Measurements from ENCODE around the gene SLIT3.
"Not testable (repeated sequence)": the region's sequence is repeated elsewhere in the genome, so short reads cannot be mapped to it uniquely, and the experiment has no call there.

The SLIT3 gene

GRCh38 chr5:169112016-169112415 is 188.9 kb downstream of the SLIT3 start:
- DNase-seq (ENCODE audit: low spot score): no peak

GRCh38 chr5:169106911-169107706 is 193.8 kb downstream of the SLIT3 start:
- FAIRE-seq: no peak
- no peak for DNase-seq (ENCODE audit: low spot score)

More at GRCh38 chr5:169112016-169112415, 188.9 kb downstream of the SLIT3 start:
- no peak for FAIRE-seq

GRCh38 chr5:169105582-169105981 is 195.4 kb downstream of the SLIT3 start:
- DNase-seq (ENCODE audit: low spot score); FAIRE-seq: not testable (repeated sequence)

GRCh38 chr5:169104937-169105494 is 195.9 kb downstream of the SLIT3 start:
- DNase-seq (ENCODE audit: low spot score) (no peak), FAIRE-seq (no peak)

GRCh38 chr5:169103586-169104181 is 197.3 kb downstream of the SLIT3 start:
- DNase-seq (ENCODE audit: low spot score) (no peak), FAIRE-seq (no peak)

GRCh38 chr5:169101966-169102365 is 199.0 kb downstream of the SLIT3 start:
- FAIRE-seq: no peak
- no peak for DNase-seq (ENCODE audit: low spot score)

- FAIRE-seq (no peak), DNase-seq (ENCODE audit: low spot score) (peak; percentile 69)
Observed at GRCh38 chr5:169100735-169101075, 200.2 kb downstream of the SLIT3 start.

- DNase-seq (ENCODE audit: low spot score): no peak
- no peak for FAIRE-seq
Observed at GRCh38 chr5:169099801-169100734, 200.9 kb downstream of the SLIT3 start.

GRCh38 chr5:169098331-169099121 is 202.4 kb downstream of the SLIT3 start:
- no peak for DNase-seq (ENCODE audit: low spot score)
- no peak for FAIRE-seq

GRCh38 chr5:169097374-169098326 is 203.3 kb downstream of the SLIT3 start:
- DNase-seq (ENCODE audit: low spot score): no peak

GRCh38 chr5:169095976-169096375 is 205.0 kb downstream of the SLIT3 start:
- DNase-seq (ENCODE audit: low spot score) (no peak), FAIRE-seq (no peak)

More at GRCh38 chr5:169097374-169098326, 203.3 kb downstream of the SLIT3 start:
- FAIRE-seq: no peak

GRCh38 chr5:169095410-169095960 is 205.5 kb downstream of the SLIT3 start:
- FAIRE-seq: no peak
- DNase-seq (ENCODE audit: low spot score): no peak

GRCh38 chr5:169094586-169095409 is 206.1 kb downstream of the SLIT3 start:
- FAIRE-seq (no peak), DNase-seq (ENCODE audit: low spot score) (peak; percentile 65)

- FAIRE-seq: no peak
- DNase-seq (ENCODE audit: low spot score): no peak
Observed at GRCh38 chr5:169091396-169091980, 209.5 kb downstream of the SLIT3 start.

- DNase-seq (ENCODE audit: low spot score) (no peak), FAIRE-seq (no peak)
Observed at GRCh38 chr5:169089343-169089742, 211.6 kb downstream of the SLIT3 start.

- FAIRE-seq (no peak), DNase-seq (ENCODE audit: low spot score) (no peak)
Observed at GRCh38 chr5:169088028-169088725, 212.8 kb downstream of the SLIT3 start.

GRCh38 chr5:169085636-169086035 is 215.3 kb downstream of the SLIT3 start:
- no peak for DNase-seq (ENCODE audit: low spot score)
- no peak for FAIRE-seq
